ENCODE results near the gene FOXF1. TPM values are rescaled to one million over a fixed set of nuclear protein-coding genes. Genes with fewer than 3 reads are reported as not detected.
A peak's percentile ranks its signal among the peaks of the same experiment; 100 is the strongest.

Gene FOXF1
- total RNA-seq, 1 donor from 2014 or later = 31.0 TPM

GRCh38 chr16:86533767-86534351 is 23.5 kb downstream of the FOXF1 start:
- DNase-seq (ENCODE audit: low spot score) = no peak

GRCh38 chr16:86534779-86535615 is 24.7 kb downstream of the FOXF1 start:
- DNase-seq (ENCODE audit: low spot score) = no peak

GRCh38 chr16:86536621-86537020 is 26.3 kb downstream of the FOXF1 start:
- no peak for DNase-seq (ENCODE audit: low spot score)

- DNase-seq (ENCODE audit: low spot score) = no peak
These were observed 27.2 kb downstream of the FOXF1 start for GRCh38 chr16:86537486-86537885.

- DNase-seq (ENCODE audit: low spot score) = no peak
These were observed 28.0 kb downstream of the FOXF1 start for GRCh38 chr16:86538196-86538780.

- DNase-seq (ENCODE audit: low spot score) = no peak
These were observed 30.6 kb downstream of the FOXF1 start for GRCh38 chr16:86540894-86541293.

- no peak for DNase-seq (ENCODE audit: low spot score)
These were observed 31.2 kb downstream of the FOXF1 start for GRCh38 chr16:86541560-86541959.

GRCh38 chr16:86542756-86543750 is 32.7 kb downstream of the FOXF1 start:
- DNase-seq (ENCODE audit: low spot score) = no peak

GRCh38 chr16:86545481-86545880 is 35.2 kb downstream of the FOXF1 start:
- no peak for DNase-seq (ENCODE audit: low spot score)

GRCh38 chr16:86545954-86546637 is 35.8 kb downstream of the FOXF1 start:
- DNase-seq (ENCODE audit: low spot score) = no peak

GRCh38 chr16:86546638-86547013 is 36.3 kb downstream of the FOXF1 start:
- DNase-seq (ENCODE audit: low spot score) = no peak

- DNase-seq (ENCODE audit: low spot score) = no peak
These were observed 37.0 kb downstream of the FOXF1 start for GRCh38 chr16:86547286-86547685.

GRCh38 chr16:86549076-86549892 is 39.0 kb downstream of the FOXF1 start:
- DNase-seq (ENCODE audit: low spot score) = no peak

GRCh38 chr16:86549893-86550190 is 39.5 kb downstream of the FOXF1 start:
- DNase-seq (ENCODE audit: low spot score) = no peak

- DNase-seq (ENCODE audit: low spot score) = no peak
These were observed 40.0 kb downstream of the FOXF1 start for GRCh38 chr16:86550281-86550680.

GRCh38 chr16:86553356-86553755 is 43.0 kb downstream of the FOXF1 start:
- no peak for DNase-seq (ENCODE audit: low spot score)

GRCh38 chr16:86554599-86554916 is 44.2 kb downstream of the FOXF1 start:
- DNase-seq (ENCODE audit: low spot score) = no peak

- DNase-seq (ENCODE audit: low spot score) = peak; percentile 94
These were observed 44.8 kb downstream of the FOXF1 start, which contains the start of gene MTHFSD for GRCh38 chr16:86554917-86555703. Gene MTHFSD (minus strand): TSS chr16:86555235. CDS start chr16:86555184, 51 bp downstream.

GRCh38 chr16:86555704-86556075 is 45.4 kb downstream of the FOXF1 start:
- DNase-seq (ENCODE audit: low spot score) = no peak

GRCh38 chr16:86556576-86556975 is 46.2 kb downstream of the FOXF1 start:
- DNase-seq (ENCODE audit: low spot score) = no peak
